NCI-H128 (cell line): ENCODE measurements around the gene PIGZ.

Experiments
- DNase-seq: peaks from one replicate; lab custom pipeline; 2025; ENCODE audit not compliant: unreplicated experiment; lab: John Stamatoyannopoulos, UW

Gene PIGZ

DNA sequence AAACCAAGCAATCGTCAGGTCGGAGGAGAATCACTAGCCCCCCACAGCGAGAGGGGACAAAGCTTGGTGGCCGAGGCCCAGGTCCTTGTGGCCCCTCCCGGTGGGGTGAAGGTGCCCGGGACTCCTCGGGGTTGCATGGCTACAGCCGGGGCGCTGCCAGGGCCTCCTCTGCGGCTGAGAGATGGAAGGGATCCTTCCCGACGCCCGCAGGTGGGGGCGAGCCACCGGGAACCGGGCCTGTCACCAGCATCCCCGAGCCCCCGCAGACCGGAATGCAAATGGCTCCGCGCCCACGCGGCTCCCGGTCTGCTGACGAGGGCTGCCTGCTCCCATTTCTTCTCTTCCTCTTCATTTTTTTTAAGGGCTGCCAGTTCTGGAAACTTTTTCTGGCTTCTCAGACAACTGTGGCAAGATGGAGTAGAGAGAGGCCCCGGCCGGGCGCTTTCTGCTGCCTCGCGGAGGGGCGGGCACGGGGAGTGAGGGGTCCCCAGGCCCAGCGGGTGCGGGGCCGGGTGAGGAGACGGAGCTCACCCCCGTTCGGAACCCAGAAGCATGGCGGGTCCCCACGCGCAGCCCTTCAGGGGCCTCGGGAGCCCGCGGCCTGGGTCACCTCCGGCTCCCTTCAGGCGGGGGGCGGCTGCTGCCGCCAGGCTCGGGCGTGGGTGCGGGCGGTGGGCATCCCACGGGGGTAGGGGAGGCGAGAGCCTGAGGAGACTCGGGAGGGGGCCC, 33.5 kb upstream of the PIGZ start:
- no peak for DNase-seq

DNA sequence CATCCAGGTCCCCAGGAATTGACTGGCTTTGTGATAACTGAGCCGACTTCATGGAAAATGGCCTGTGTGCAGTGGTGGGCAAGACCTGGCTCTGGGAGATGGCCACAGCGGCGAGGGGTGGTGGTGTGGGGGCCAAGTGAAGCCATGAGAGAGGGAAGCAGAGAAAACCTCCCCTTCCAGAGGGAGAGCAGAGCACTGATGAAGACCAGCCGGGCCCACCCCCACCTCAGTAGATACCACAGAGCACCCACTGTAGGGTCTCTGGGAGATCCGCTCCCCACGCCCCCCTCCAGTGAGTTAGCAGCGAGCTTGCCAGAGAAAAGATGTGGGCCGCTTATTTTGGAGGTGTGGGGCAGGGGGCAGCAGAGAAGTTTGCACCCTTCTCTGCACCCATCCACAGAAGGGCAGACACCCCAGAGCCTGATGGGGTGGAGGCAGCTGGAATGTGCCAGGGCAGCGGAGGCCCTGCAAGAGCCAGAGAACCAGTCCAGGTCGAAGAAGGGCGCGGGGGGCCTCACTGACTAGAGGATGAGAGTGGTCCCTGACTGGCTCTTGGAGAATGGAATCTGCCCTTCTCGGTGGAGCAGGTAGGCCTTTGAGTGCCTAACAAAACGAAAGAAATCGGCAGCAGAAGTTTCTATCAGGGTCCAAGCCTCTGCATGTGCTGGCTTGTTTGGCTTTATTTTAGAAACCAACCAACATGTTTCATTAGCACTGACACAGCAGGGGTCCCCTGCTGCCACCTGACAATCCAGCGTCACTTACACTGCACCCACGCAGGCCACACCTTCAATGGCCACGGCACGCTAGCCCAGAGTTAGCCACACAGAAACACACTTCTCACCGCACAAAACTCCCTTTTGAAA, 32.7 kb upstream of the PIGZ start:
- no peak for DNase-seq

DNA sequence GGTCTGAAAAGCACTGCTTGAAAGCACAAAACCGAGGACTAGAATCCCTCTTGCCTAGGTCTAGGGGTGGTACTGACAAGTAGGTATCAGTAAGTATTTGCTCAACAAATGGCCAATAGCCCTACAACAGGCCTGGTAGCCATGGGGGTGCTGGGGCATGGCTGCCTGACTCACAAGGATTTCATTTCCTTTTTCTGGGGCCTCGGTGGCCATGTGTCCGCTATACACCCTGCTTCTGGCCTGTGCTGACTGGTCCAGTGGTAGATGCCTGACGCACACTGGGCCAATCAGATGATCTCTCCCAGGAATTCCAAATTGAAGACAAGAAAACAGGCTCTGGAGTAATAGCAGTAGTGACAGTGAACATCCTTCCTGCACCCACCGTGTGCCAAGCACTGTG, 31.6 kb upstream of the PIGZ start:
- no peak for DNase-seq

DNA sequence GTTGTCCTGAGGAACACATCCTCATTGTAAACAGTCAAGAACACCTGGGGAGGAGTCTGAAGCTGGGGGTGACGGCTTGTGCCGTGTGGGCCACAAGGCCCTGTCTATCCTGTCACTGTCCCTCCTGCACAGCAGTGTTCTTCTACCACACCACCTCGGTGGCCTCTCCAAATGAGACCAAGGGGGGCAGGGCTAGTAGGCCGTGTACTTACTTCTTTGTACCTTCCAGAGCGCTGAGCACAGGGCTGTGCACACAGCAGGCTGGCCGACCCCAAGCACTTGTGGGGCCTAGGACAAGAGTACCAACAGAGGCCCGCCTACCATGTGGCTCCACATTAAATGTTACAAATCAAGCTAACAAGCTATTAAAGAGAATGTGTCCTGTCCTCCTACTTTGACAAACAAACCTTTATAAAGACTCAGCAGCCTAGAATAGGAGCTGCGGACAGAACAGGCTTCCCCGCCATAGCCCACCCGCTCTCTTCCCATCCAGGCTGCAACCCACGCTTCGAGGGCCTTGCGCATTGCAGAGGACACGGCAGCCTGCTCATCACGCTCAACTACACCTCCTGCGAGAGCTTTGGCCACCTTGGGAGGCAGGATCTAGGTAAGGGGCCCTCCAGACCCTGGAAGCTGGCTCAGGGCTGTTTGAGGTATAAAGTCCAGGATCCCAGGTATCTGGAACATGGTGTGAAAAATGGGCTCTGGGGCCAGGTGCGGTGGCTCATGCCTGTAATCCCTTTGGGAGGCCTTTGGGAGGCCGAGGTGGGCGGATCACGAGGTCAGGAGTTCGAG, 30.5 kb upstream of the PIGZ start:
- no peak for DNase-seq

DNA sequence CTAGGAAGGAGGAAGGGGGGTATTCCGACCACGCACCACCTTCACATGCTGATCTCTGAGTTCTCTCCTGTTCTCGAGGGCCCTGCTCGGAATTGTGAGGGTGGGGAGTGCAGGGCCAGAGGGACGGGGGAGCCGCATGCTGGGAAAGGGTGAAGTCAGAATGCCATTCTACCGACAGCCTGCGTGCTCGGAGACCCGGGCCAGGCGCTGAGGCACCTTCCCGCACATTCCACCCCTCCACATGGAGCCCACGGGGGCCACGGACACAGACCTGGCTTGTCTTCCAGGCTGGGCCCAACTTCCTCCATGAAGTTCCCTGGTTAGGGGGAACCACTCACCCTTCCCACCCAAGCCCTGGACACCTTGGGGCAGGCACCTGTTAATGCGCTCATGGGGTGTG, 28.7 kb upstream of the PIGZ start:
- no peak for DNase-seq

DNA sequence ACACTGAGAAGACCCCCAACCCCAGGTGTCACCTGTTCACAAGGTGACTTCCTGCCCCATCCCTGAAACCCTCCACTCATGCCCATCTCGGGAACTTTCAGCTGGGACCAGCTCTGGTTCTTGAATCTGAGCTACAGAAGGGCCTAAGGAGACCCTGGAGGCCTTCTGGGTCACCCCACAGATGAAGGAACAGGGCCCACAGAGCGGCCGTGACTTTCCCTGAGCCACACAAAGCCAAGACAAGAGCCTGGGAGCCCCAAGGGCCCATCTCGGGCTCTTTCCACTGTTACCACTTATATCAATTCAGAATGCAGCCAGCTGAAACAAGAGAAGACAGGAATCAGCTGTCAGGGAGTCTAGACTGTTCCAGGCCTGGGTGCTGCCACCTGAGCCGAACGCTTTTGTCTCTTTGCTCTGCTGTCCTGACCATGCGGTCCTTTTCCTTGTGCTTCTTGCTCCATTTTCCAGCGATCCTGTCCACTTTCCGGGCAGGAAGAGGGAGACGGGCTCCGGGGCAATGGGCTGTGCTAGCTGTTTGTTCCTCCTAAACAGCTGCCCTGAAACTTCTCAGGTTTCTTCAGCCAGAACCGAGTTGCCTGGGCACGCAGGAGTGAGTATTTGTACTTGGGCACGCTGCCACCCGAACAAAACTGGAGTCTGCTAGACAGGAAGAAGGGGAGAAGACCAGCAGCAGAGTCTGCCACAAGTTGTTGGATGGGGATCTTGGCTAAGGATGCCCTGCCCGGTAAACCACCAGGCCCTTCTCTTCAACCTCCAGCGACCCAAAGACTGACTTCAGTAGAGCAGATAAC, 28.0 kb upstream of the PIGZ start:
- no peak for DNase-seq

DNA sequence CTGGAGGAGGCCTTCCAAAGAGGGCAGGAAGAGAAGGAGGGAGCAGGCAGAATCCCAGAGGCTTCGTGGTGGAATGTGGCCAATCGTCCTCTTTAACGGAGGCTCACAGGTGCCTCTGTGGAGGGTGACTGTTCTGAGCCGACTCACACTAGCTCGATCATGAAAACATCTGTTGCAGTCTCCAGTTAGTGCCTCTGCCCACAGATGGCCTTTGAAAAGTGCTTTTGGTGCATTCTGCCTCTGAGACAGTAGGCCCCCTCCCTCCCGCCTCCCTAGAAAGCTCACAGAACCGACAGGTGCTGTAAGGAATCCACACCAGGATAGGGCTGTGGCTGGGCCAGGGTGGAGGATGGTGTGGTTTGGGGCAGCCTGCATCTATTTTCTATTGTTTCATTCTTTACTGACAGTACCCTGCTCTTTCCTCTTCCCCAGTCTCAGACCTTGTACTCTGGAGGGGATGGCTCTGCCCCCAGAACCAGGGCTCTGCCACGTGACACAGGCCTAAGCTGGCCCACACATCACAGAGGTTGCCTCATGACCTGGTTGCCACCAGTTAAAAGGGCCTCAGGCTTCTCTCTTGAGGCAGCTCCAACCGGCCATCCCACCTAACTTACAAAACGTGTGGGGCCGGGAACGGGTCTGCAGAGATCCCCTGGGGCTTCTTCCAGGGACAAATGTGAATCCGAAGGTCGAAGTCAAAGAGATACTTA, 27.2 kb upstream of the PIGZ start:
- DNase-seq, result no peak

DNA sequence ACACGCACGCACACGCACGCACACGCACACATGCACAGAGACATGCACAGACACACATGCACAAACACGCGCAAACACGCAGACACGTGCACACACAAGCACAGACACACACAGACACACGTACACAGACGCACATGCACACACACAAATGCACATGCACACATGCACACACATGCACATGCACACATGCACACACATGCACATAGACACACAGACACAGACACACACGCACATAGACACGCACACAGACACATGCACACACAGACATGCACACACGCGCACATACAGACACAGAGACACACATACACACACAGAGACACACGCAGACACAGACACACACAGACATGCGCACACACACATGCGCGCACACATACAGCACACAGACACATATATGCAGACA, 26.4 kb upstream of the PIGZ start:
- DNase-seq, result no peak

DNA sequence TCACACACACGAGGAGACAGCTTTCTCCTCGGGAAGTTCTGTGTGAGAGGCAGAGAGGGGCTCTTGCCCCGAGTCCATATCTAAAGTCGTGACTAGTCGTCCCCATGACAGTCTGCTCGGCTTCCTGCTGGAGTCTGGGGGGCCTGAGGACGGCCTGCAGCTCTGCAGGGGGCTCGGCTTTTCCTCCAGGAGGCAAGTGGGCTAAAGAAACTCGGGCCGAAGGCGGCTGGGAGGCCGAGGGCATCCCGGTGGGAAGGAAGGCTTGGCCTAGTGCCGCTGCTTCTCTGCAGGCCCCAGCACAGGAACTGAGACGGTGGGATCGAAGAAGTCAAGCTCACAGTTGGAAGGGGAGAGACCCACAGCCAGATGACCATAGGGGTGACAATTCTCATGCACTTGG, 25.4 kb upstream of the PIGZ start:
- no peak for DNase-seq

DNA sequence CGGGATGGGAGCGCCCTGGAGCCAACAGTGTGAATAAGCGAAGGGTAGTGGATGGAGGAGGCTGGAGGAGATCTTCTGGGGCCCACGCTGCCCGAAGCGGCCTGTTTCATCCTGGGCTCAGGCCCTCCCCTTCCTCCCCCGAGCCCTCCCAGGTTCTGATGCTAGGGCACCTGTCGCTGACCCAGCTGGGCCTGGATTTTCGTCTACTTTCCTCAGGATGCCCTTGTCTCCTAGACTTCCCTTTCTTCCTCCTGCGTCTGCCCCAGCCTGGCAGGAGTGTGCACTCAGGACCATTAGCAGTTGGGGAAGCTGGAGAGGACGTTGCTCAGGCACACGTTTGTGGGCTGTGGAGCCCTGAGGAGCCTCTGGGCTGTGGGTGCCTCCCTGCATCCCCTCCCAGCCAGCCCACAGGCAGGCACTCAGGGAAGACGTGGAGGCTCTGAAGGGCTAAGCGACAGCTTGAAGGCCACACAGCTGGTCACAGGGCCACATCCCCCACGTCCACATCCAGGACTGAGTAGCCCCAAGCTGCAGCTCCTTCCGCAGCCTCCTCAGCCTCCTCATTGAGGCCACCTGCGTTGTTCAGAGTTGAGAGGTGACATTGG, 23.9 kb upstream of the PIGZ start:
- DNase-seq, result no peak

DNA sequence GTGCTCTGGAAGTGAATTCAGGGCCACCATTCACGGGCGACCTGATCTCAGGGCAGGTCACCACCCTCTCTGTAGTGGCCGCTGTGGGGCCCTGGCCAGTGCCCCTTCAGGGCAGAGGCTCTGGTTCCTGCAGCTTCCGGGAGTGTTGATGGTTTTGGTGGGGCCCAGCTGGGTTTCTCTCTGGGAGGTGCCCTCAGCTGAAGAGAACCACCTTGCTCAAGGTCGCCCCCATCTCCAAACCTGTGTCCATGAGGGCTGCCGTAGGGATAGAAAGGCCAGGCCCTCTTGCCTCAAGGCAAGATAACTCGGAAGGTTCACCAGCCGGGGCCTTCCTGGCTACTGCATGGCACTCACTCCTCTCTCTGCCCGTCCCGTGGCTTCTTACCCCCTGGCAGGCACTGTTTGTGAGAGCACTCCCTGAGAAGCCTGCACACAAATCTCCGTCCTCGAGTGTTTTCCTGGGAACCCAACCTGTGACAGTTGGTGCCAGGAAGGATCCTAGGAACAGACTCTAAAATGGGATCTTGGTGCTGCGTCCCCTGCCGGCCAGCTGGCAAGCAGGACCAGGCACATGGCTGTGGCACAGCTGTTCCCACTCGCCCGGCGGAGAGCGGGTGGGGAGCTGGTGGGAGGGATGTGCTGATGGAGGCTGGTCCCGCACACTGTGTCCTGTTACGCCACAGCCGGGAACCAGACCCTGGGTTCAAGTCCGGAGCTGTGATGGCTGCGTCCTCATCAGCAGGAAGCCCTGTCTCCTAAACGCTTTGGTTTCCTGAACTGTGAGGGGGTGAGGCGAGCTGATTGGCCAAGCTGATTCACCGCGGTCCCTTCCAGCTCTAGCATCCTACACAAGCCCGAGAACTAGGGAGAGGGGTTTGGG, 23.2 kb upstream of the PIGZ start:
- DNase-seq, result no peak

DNA sequence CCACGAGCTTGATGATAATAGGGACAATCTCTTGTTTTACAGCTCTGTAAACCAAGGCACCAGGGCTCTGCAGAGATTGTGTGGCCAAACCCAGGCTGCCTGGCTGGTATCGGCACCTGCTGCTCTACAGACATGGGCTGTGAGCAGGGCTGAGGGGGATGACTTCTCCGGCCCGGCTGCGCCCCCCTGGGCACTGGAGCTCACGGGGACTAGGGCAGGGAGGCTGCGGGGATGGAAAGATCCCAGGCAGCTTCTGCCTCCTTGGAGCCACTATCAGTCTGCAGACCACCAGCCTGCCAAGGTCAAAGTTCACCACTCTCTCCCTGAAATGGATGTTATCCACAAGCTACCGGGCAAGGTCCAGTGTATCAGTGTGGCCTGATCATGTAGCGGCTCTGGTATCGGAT, 22.0 kb upstream of the PIGZ start:
- no peak for DNase-seq

DNA sequence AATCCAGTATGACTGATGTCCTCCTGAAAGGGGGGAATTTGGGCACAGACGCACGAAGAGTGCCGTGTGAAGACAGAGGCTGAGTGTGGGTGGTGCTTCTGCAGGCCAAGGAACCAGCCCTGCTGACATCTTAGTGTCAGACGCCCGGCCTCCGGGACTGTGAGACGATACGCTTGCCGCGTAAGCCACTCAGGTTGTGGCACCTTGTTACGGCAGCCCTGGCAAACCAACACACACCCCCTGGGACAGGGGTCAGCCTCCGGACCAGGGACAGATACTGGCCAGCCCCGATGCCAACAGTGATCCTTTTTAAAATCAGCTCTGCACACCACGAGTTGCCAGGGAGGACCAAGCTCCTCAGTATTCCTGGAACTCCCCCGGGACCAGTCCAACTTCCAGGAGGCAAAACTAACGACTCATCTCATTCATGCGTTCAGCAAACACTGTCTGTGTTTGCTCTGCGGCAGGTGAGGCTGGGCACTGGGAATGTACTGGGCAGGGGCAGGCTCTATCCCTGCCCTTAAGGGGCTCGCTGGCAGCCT, 21.2 kb upstream of the PIGZ start:
- no peak for DNase-seq

DNA sequence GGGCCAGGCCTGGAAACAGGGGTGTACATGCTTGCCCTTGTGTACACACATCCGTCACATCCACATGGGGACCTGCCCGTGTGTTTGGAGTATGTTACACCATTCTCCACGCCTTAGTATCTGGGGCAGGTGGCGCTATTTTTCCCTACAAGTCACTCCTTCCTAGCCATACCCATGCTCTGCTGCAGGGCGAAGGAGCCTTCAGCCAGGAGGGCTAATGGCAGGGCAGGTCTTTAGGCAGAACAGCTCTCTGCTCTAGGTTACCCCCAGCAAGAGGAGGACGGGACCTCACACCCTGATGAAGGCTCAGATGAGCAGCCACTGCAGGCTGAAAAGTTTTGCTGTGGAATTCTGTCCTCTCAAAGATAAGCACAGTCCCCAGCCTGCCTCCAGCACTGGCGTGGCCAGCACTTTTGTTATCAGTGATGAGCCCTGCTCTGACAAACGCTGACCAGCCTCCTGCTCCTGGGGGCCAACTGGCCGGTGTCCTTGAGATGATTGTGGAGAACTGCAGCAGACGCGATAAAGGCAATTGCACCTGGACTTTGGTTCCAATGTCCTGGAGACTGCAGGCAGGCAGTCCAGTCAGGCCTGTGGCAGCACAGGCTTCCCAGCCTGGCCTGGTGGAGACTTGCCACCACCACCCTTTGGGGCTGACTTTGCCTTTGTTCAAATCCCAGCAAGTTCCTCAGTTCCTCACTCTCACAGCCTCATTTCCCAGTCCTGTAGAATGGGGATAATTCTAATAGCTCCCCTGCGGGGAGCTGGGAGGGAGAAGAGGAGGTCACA, 19.8 kb upstream of the PIGZ start:
- DNase-seq, result no peak

DNA sequence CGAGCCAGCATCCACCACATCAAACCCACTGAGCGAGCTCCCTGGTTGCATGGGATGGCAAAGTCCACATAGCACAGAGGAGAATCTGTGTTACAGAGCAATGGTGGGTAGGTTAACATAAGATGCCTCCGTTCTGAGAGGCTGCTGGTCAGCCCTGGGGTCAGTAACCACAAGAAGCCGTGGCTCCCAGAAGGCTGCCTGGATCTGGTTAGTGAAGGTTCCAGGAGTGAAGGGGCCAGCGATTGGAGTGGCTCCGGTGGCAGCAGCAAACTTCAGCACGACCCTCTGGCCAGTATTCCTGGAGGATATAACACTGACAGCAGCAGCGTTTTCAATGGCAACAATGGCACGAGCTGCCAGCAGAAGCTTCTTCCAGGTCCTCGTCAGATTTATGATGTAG, 18.4 kb upstream of the PIGZ start:
- no peak for DNase-seq

DNA sequence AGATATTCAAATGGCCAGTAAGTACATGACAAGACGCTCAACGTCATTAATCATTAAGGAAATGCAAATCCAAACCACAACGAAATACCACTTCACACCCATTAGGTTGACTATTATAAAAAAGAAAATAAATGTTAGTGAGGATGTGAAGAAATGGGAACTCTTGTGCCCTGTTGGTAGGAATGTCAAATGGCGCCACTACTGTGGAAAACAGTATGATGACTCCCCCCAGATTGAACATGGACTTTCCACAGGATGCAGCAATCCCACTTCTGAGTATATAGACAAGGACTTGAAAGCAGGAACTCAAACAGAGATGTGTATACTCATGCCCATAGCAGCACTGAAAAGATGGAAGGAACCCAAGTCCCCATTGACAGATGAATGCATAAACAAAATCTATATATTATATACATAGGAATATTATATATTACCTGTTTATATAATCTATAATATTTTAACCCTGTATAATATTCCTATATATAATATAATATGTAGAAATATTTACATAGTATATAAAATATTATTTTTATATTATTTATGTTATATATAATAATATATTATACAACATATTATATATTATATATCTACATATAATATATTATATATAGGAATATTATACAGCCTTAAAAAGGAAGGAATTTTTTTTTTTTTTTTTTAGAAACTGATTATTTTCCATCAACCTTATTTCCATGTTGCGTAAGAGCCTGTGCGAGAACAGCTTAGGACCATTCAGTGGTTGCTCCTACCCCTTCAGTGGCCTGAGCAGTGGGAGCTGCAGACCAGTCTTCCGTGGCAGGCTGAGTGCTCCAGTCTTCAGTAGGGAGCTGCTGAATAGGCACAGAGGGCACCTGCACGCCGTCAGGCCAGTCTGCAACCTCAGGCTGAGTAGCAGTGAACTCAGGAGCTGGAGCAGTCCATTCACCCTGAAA, 17.6 kb upstream of the PIGZ start:
- DNase-seq, result no peak

DNA sequence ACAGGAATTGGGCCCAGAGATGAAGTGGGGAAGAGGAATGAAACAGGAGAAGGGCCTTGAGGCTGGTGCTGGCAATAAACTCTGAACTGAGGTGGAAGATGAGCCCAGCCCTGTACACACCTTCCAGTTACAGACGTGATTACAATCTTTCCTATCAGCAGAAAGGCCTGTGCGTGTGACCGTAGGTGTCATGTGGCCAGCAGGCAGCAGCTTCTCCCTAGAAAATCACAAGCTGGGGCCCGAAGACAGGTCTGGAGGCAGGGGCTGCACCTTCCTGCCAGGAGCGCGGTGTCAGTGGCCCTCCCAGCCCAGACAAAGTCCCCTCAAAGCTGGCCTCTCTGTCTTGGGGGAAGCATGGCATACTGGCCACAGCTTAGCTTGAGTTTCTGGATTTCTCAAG, 16.7 kb upstream of the PIGZ start:
- no peak for DNase-seq
